HG02840 (cell line): ENCODE results near the gene PARM1.
A peak's percentile ranks its signal among the peaks of the same experiment; 100 is the strongest.

Experiments
- ATAC-seq: cut with Tn5 transposase; IDR thresholded peaks from one replicate; pipeline ENCODE4 v1.9.1; 2021; ENCODE audit warnings: mild to moderate bottlenecking, moderate library complexity, moderate number of reproducible peaks; ENCODE audit not compliant: unreplicated experiment, low FRiP score

PARM1 gene

GRCh38 chr4:75057369-75057768, 124.5 kb downstream of the PARM1 start:
- no peak for ATAC-seq

- ATAC-seq = no peak
Observed at GRCh38 chr4:75058486-75058885, 125.6 kb downstream of the PARM1 start.

- ATAC-seq = no peak
Observed at GRCh38 chr4:75063433-75063832, 130.5 kb downstream of the PARM1 start.

- ATAC-seq = no peak
Observed at GRCh38 chr4:75065909-75066308, 133.0 kb downstream of the PARM1 start.

- ATAC-seq = peak; percentile 57
Observed at GRCh38 chr4:75069493-75070074, 136.7 kb downstream of the PARM1 start.

- no peak for ATAC-seq
Observed at GRCh38 chr4:75071317-75071716, 138.4 kb downstream of the PARM1 start.

GRCh38 chr4:75080888-75081287, 148.0 kb downstream of the PARM1 start:
- no peak for ATAC-seq

GRCh38 chr4:75081561-75081960, 148.6 kb downstream of the PARM1 start:
- ATAC-seq = no peak

GRCh38 chr4:75087416-75087815, 154.5 kb downstream of the PARM1 start:
- ATAC-seq = no peak

GRCh38 chr4:75087865-75088264, 154.9 kb downstream of the PARM1 start:
- ATAC-seq = no peak

GRCh38 chr4:75089206-75089605, 156.3 kb downstream of the PARM1 start:
- no peak for ATAC-seq

GRCh38 chr4:75099321-75099720, 166.4 kb downstream of the PARM1 start:
- peak; percentile 95 for ATAC-seq
